ENCODE measurements around the gene TTC31. TPM values are rescaled to one million over a fixed set of nuclear protein-coding genes. Genes with fewer than 3 reads are reported as not detected.

TTC31 gene
- total RNA-seq, 2 donors from 2014 or later = 27.2 to 32.4 TPM

DNA sequence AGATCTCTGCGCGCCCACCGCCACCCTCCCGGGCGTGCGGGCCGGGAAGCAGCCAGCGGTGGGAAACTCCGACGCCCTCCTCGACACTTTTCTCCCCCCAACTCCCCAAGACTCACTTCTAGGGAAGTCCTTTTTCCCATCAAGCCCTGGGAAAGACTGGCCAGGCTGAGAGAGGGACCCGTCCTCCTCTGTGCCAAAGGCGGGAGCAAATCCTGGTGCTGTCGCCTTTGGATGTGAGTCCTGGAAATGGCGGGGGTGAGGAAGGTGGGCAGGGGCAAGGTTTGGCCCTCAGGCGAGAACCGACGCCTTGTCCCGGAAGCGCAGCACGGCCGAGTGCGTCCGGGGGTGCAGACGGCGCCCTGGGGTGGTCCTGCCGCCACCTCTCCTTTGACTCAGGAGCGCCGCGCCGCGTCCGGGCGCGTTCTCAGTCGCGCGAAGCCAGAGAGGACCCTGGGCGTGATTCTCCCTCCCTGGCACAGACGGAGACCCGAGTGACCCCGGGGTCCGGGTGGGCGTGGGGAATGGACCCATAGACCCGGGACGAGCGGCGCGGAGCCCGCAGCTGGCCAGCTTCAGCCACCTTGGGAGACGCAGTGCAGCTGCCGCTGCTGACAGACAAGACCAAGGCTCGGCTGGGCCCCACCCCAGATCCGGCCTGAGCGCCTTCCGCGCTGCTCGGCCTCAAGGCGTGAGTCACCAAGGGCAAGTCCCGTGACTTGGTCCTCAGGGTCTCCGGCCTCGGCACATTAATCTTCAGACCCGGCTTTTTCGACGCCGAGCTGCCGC, 20.0 kb downstream of the TTC31 start:
- Mint-ChIP-seq H3K36me3 (ENCODE audit: low read depth) (peaks cover 40% of the 10 kb centered on the region), H3K4me3 (peak overlapping the region; percentile 69), H3K4me1 (peaks cover 34% of the 10 kb centered on the region), H3K27me3 (peaks cover 36% of the 10 kb centered on the region), H3K9me3 (no peaks in the 10 kb centered on the region), H3K27ac (no peak overlapping the region)
- ATAC-seq (replicated peaks) = peak; percentile 42

DNA sequence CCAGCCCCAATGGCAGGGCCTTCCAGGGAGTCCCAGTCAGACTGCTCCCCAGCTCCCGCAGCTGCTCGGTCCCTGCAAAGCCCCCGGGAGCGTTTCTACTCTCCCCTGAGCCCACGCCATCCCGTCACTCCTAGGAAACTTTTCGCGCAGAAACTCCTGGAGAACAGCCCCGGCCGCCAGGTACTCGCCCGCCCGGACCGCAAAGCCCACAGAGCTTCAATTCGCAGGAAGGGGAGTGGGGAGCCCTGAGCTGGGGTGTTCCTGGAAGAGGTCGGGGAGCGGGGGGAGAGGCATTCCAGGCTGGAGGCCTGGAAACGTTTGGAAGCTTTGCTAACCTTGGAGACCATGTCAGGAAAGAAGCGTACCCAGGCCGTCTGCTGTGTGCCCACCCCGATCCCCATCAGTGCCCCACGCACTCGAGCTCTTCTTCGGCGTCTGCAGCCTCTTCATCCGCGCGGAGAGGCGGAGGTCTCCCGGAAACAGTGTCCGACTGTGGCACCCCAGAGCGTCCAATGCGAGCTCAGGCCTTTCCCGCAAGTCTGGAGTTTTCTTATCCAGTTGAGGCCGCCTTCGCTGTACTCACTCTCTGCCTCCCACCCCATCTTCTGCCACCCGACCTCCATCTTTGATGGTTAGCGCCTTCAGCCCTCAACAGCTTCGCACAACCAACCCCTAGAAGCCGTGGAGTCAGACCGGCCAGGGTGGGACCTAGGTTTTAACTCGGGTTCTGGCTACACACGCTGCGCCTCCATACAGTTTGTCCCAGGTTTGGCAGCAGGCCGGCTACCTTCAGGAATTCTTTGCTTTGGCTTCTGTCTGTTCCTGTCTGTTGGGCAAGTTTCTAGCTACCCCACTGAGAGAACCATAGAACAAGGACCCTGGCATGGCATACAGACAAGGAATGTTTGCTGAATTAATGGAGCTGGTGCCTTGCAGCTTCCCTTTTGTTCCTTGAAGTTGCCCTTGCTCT, 20.9 kb downstream of the TTC31 start:
- Mint-ChIP-seq H3K36me3 (ENCODE audit: low read depth) (peaks cover 40% of the 10 kb centered on the region), H3K27me3 (peaks cover 30% of the 10 kb centered on the region), H3K9me3 (no peaks in the 10 kb centered on the region), H3K4me3 (peak overlapping the region; percentile 69), H3K4me1 (peaks cover 27% of the 10 kb centered on the region), H3K27ac (no peak overlapping the region)
- ATAC-seq (replicated peaks) = no peak

DNA sequence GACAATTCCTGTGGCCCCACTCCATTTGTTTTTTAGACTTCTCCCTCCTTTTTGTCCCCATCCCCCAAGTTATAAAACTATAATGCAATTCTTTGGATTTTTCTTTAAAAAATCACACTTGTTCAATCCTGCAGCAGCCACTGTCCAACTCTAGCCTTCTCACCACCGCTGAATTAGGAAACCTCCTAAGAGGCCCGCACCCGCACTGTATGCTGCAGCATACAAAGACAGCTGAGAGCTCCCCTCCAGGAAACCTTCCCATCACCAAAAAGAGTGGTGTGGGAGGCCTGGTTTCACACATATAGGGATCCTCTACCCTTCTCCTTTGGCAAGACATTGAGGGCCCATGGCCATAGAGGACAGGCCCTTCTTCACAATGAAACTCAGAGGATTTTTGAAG, 21.7 kb downstream of the TTC31 start:
- H3K4me1 Mint-ChIP-seq = peaks cover 25% of the 10 kb centered on the region
- no peak for ATAC-seq (replicated peaks)
- peaks cover 40% of the 10 kb centered on the region for H3K36me3 Mint-ChIP-seq (ENCODE audit: low read depth)
- H3K27me3 Mint-ChIP-seq = peaks cover 26% of the 10 kb centered on the region
- no peaks in the 10 kb centered on the region for H3K9me3 Mint-ChIP-seq
- no peak overlapping the region for H3K27ac Mint-ChIP-seq
- peak overlapping the region; percentile 69 for H3K4me3 Mint-ChIP-seq

DNA sequence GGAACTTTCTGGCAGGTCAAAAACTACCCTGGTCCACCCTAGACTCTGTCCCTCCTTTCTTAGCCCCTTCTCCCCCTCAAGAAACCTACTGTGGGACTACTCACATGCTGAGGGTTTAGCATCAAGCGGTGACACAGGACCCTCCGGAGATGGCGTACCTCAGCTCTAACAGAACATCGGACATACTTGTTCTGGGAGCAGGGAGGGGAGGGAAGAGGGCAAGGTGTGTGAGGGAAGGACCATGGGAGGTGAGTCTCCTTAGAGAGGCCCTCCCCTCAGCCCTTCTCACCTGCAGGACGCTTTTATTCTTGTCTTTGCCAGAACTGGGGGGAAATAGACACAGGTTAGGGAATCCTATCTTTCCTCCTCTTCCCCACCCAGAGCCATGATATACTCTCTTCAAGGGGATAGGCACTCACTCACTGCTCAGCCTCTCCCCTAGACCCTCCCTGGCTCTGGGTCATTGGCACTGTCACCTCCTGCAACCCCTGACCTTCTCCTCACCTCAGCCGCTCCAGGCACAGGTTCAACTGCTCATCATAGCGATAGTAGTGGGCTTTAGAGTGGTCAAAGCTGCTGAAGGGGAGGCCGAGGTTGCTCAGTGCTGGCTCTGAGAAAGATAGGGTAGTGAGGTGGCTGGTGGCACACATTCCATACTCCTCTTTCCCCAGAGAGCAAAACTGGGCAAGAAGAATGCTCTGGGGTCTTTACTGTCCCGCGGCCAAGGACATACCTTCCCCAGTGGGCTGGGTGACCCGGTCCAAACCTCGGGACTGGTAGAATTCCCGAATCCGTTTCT, 22.8 kb downstream of the TTC31 start:
- Mint-ChIP-seq H3K4me3 (peak overlapping the region; percentile 94), H3K4me1 (peaks cover 28% of the 10 kb centered on the region), H3K27me3 (peaks cover 19% of the 10 kb centered on the region), H3K27ac (no peak overlapping the region), H3K36me3 (ENCODE audit: low read depth) (peaks cover 40% of the 10 kb centered on the region), H3K9me3 (no peaks in the 10 kb centered on the region)
- no peak for ATAC-seq (replicated peaks)

DNA sequence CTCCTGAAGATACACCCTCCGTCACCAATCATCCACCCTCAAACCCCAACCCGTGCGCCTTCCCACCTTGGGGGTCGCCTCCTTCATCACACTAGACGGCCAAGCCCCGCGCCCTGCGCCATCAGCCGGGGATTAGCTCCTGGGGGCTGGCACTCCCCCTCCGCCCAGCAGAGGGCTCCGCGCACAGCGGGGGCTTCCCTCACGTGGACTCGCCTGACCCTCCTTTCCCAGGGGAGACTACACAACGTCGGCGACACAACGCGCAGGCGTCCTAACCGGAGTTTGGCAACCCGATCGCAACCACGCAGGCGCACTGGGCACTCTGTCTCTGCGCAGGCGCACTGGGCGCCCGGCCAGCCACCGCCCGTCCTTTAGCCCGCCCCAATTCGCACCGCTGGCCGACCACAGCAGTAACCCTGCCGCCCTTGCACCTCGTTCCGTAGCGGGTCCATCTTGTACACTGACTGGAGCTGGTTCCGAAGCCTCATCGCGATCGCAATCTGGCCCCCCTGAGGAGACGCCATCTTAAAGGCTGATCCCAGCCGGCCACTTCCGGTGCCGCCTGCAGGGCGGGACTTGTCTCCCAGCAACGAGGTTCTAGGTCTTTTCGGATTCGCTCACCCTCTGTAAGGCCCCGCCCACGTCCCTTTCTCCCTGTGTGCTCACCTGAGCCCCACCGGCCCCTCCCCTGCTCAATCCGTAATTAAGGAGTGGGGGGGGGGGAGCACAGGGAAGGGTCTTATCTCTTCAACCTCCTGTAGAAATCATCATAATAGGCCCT, 24.5 kb downstream of the TTC31 start, which contains the start of gene PCGF1:
Gene PCGF1 (minus strand): TSS at position 551 of the 781 bp plus-strand sequence. CDS start 27 bp downstream, at position 524.
- Mint-ChIP-seq H3K36me3 (ENCODE audit: low read depth) (peaks cover 40% of the 10 kb centered on the region), H3K27ac (peak within 1 kb of the TSS; percentile 99), H3K9me3 (no peaks in the 10 kb centered on the region), H3K27me3 (peaks cover 11% of the 10 kb centered on the region), H3K4me3 (peak within 1 kb of the TSS; percentile 94), H3K4me1 (peaks cover 28% of the 10 kb centered on the region)
- peak; percentile 95 for ATAC-seq (replicated peaks)

DNA sequence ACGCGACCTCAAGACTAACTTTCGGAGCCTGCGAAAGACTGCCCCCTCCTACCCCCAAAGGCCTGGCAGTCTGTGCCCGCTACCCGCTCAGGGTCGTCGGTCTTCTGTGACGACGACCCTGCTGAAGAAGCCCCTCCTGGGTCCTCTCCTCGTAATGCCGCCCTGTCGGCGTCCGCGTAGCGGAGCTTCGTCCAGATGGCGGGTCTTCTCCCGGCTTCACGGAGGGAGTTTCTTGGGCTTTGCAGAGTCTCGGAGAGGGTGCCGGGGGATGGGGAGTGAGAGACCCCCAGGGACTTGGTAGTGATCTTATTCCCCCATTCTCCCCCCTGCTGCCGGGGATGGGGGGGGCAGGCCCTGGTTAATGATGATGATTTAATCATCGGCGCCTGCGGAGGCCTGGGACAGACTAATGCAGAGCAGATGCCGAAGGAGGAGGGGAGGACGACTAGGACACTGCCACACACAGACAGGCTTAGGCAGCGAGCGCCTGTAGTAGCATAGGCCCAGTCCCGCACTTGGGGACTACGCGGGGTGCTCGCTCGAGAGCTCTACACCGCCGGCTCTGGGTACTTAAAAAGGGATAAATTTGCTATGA, 25.1 kb downstream of the TTC31 start:
- H3K9me3 Mint-ChIP-seq = no peaks in the 10 kb centered on the region
- H3K27me3 Mint-ChIP-seq = peaks cover 11% of the 10 kb centered on the region
- peak overlapping the region; percentile 94 for H3K4me3 Mint-ChIP-seq
- peak; percentile 5 for ATAC-seq (replicated peaks)
- peaks cover 40% of the 10 kb centered on the region for H3K36me3 Mint-ChIP-seq (ENCODE audit: low read depth)
- H3K27ac Mint-ChIP-seq = peak overlapping the region; percentile 99
- peaks cover 28% of the 10 kb centered on the region for H3K4me1 Mint-ChIP-seq

DNA sequence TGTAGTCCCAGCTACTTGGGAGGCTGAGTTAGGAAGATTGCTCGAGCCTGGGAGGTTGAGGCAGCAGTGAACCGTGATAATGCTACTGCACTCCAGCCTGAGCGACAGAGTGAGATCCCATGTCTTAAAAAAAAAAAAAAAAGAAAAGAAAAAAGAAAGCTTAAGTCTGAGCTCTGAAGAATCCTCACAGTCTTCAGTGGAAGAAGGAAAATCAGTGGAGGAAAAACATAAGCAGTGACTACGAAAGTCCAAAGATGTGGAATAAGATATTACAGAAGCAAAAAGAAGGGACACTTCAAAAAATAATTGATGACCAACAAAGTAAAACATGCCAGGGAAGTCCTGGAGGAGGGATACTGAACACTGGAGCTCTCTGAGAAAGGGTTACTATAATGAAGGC, 27.4 kb downstream of the TTC31 start:
- Mint-ChIP-seq H3K4me3 (no peak overlapping the region), H3K27ac (no peak overlapping the region), H3K36me3 (ENCODE audit: low read depth) (peaks cover 25% of the 10 kb centered on the region), H3K4me1 (peaks cover 18% of the 10 kb centered on the region), H3K27me3 (peaks cover 3% of the 10 kb centered on the region), H3K9me3 (no peaks in the 10 kb centered on the region)
- ATAC-seq (replicated peaks) = no peak

DNA sequence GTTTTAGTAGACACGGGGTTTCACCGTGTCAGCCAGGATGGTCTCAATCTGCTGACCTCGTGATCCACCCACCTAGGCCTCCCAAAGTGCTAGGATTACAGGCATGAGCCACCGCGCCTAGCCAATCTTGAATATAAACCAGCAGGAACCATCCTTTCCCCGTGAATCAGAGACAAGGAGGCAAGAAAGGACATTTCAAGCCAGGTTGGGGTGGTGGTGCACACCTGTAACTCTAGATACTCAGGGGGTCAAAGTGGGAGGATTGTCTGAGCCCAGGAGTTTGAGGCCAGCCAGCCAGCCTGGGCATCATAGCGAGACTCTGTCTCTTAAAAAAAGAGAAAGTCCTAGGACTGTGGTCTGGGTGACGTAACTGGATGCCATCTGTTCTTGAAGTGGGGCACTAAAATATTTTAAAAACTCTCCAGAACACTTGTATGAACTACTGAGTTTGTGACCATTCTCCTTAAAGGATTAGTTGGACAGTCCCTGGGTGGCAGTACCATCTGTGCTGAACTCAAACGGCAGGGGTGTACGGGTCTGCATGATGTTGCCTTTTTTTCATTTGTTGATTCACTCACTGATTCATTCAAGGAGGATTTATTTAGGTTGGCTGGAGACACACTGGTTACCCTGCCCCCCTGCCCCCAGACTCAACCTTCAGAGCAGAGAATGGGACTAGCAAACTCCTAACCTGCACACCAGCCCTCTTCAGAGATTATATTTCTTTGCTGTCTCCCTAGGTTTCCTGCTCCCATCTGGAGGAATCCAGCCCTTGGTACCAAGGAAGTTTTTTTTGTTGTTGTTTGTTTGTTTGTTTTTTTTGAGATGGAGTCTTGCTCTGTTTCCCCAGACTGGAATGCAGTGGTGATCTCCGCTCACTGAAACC, 28.5 kb downstream of the TTC31 start:
- no peak for ATAC-seq (replicated peaks)
- Mint-ChIP-seq H3K9me3 (no peaks in the 10 kb centered on the region), H3K27ac (no peak overlapping the region), H3K4me1 (peaks cover 14% of the 10 kb centered on the region), H3K27me3 (peaks cover 5% of the 10 kb centered on the region), H3K4me3 (no peak overlapping the region), H3K36me3 (ENCODE audit: low read depth) (peaks cover 14% of the 10 kb centered on the region)

DNA sequence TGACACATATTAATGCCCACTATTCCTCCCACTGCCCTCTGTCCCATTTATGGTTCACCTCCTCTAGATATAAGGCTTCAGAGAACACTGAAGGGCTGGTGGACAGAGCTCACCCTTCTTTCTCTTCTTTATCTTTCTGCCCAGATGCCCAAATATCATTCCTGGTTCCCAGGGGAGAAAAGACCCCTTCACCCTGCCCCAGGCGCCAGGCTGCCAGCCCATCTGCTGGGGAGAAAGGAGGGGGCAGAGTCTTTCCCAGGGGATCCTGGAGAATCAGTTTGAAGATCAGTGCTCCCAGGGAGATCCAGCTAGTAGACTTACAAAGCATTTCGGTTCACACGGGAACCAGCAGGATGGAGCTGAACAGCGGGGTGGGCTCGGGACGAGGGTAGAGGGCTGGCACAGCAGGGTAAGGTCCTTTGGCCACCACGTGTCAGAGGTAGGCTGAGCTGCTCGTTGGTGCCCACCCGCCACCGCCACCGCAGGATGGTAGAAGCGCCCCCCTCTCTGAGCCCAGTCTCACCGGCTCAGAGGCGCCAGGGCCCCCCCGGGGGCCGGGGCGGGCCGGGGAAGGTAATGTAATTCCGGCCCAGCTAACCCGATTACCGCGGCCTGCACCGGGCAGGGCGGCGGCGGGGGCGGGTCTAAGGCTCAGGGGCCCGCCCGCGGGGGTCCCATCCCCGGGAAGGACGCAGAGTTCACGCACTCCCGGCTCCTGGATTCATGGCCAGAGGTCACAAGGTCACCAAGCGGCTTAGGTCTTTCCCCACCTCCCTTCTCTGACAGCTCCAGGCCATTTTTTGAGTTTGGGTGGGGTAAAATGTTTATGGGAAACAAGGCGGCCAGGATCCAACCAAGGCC, 30.1 kb downstream of the TTC31 start:
- H3K9me3 Mint-ChIP-seq = no peaks in the 10 kb centered on the region
- H3K4me3 Mint-ChIP-seq = peak overlapping the region; percentile 54
- peaks cover 18% of the 10 kb centered on the region for H3K27me3 Mint-ChIP-seq
- ATAC-seq (replicated peaks) = no peak
- no peaks in the 10 kb centered on the region for H3K36me3 Mint-ChIP-seq (ENCODE audit: low read depth)
- H3K4me1 Mint-ChIP-seq = peaks cover 5% of the 10 kb centered on the region
- no peak overlapping the region for H3K27ac Mint-ChIP-seq

DNA sequence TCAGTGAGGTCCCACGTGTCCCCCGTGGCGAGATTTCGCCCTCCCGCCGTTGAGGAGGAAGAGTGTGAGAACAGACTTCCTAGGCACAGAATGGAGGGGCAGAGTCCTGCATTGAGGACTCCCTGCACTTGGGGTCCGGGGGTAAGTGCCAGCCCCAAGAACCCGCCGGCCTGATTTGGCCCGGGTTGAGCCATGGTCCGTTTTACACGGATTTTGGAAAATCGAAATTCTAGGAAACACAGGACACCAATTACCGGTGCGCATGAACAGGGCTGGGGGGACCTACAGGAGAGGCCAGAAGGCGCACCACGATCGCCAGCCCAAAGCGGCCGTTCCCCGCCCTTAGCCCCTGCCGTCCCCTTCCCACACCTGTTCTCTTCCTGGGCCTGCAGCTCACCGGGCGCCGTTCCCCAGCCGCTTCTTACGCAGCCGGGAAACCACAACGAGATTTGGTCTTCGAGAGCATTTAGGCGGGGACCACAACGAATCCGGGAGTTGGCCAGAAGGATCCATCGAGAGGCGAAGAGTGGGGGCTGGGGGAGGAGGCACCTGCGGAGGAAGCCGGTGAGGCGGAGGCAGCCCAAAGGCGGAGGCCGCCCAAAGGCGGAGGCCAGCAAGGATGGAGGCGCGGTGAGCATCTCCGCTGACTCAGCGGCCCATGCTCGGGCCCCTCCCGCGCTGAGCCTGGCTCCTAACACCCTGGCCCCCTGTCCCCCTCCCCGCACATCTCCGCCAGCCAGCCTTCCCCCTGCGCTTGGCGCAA, 30.9 kb downstream of the TTC31 start:
- Mint-ChIP-seq H3K36me3 (ENCODE audit: low read depth) (no peaks in the 10 kb centered on the region), H3K4me3 (peak overlapping the region; percentile 54), H3K27ac (no peak overlapping the region), H3K27me3 (peaks cover 25% of the 10 kb centered on the region), H3K4me1 (peaks cover 5% of the 10 kb centered on the region), H3K9me3 (no peaks in the 10 kb centered on the region)
- peak; percentile 51 for ATAC-seq (replicated peaks)
